Measurements from ENCODE around the gene SLC7A6OS.
"Not testable (repeated sequence)": the region's sequence is repeated elsewhere in the genome, so short reads cannot be mapped to it uniquely, and the experiment has no call there.

SLC7A6OS gene

DNA sequence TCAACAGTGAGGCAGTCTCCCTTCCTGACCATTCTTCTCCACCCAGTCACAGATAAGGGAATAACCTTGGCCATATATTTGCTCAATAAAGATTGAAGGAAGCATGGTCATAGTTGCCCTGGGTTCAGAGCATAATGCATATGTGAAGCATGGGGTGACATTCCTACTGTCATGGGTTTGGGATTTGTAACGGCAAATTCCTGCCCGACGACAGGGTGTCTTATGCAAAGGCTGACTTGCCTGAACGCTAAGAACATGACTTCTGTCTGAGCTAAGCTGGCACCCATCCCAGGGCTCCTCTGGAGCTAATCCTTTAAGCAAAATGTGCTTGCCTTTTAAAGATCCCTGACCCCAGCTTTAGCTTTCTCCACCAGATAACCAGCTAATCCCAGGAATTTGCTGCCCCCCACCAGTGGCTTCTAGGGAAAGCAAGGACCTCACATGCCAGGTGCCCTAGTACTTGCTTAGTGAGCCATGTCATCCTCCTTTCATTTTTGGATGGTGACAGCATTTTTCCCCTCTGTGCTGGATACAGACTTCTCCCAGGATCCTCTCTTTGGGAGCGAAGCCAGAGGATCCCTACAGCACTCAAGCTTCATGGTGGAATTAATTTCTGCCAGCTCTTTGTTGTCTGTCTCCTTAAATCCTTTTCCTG lies 11.7 kb downstream of the SLC7A6OS start:
- DNase-seq: no peak
- TF ChIP-seq GATA1 (IDR thresholded peaks at IDR 0.05; ENCODE audit: low read depth, low read length) (no peak), POLR2A (IDR thresholded peaks at IDR 0.05; ENCODE audit: low read length) (no peak)

GRCh38 chr16:68298312-68298711 lies 12.4 kb downstream of the SLC7A6OS start:
- TF ChIP-seq GATA1 (IDR thresholded peaks at IDR 0.05; ENCODE audit: low read depth, low read length) (no peak), POLR2A (IDR thresholded peaks at IDR 0.05; ENCODE audit: low read length) (no peak)
- DNase-seq: no peak

DNA sequence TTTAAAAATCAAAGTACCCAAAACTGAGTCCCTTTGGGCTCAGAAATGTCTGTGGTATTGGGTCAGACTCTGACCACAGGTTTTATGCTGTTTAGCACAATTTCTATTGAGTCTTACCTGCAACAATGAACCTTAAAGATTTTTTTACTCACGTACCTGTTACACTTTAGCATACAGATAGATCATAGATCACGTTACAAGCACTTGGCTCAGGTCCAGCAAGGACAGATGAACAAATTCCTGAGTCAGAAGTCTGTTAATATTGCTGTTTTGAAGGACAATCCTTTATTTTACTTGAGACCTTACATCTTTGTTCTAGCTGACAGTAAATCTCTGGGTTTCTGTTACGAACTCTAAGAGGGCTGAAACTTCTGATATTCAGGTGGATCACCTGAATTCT lies 12.8 kb downstream of the SLC7A6OS start:
- DNase-seq: no peak
- TF ChIP-seq POLR2A (IDR thresholded peaks at IDR 0.05; ENCODE audit: low read length) (no peak), GATA1 (IDR thresholded peaks at IDR 0.05; ENCODE audit: low read depth, low read length) (no peak)

- DNase-seq: no peak
- TF ChIP-seq GATA1 (IDR thresholded peaks at IDR 0.05; ENCODE audit: low read depth, low read length) (no peak), POLR2A (IDR thresholded peaks at IDR 0.05; ENCODE audit: low read length) (no peak)
Measured at GRCh38 chr16:68296693-68297092, 14.1 kb downstream of the SLC7A6OS start.

- DNase-seq: no peak
- TF ChIP-seq POLR2A (IDR thresholded peaks at IDR 0.05; ENCODE audit: low read length): no peak
- no peak for TF ChIP-seq GATA1 (IDR thresholded peaks at IDR 0.05; ENCODE audit: low read depth, low read length)
Measured at GRCh38 chr16:68296291-68296690, 14.5 kb downstream of the SLC7A6OS start.

DNA sequence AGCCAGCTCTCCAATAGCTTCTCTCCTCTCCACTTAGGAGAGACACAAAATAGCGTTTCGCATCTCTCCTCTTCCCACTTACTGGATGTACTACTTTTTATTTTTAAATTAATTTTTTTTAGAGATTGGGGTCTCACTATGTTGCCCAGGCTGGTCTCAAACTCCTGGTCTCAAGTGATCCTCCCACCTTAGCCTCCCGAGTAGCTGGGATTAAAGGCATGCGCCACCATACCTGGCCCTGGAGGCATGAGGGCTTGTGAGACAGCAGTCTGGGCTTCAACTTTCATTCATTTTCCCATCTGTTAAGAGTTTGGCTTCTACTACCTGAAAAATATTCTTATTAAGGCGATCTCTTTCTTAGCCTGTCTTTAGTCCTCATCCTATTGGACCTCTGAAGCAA lies 18.3 kb downstream of the SLC7A6OS start:
- DNase-seq: no peak
- TF ChIP-seq GATA1 (IDR thresholded peaks at IDR 0.05; ENCODE audit: low read depth, low read length): no peak

- DNase-seq: no peak
- TF ChIP-seq GATA1 (IDR thresholded peaks at IDR 0.05; ENCODE audit: low read depth, low read length) (no peak), POLR2A (IDR thresholded peaks at IDR 0.05; ENCODE audit: low read length) (no peak)
Measured at GRCh38 chr16:68291227-68291626, 19.5 kb downstream of the SLC7A6OS start.

DNA sequence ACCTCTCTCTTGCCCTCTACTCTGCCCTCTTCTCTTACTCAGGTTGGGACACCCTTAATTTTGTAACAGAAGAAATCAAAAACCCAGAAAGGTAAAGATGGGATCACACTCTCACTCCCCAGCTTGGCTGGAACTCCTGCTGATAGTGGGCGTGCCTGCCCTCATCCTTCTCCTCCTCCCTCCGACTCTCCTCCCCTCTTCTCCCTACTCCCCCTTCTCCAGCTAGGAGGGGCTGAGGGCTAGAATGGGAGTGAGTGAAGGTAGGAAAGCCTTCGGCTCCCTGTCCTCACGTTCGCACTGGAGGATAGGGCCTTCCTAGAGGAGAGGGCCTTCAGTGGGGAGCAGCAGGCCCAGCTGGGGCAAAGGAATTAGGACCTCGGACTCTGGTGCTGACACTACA lies 20.3 kb downstream of the SLC7A6OS start:
- TF ChIP-seq POLR2A (IDR thresholded peaks at IDR 0.05; ENCODE audit: low read length): no peak
- TF ChIP-seq GATA1 (IDR thresholded peaks at IDR 0.05; ENCODE audit: low read depth, low read length): no peak
- no peak for DNase-seq

DNA sequence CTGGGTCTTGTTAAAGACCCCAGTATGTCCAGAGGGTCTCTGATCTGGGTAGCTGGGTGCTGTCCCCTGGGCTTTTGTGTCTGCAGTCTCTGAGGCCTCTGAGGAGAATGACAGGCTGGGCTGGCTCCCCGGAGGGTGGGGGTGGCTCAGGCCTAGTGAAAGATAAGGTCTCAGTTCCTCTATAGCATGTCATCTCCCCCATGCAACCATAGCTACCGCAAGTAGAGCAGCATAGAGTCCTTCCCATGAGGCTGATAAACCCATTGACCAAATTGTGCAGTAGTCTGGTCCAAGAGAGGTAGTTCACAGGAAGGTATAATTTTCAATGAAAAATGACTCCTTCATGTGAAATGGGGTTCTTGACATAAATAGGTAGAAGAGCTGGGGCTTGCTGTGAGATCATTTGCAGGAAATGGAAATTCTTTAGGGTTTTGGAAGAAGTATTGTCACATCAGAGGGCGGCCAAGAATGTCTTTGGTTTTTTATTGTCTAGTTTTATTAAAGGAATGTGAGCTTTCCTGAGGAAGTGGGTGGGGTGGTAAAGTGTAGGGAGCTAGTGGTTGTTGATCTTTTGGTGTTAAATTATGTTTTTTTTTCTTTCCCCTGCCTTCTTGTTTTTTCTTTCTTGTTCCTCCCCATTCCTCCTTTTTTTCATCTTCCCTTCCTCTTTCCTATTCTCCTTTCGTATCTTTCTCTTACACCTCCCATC lies 21.0 kb downstream of the SLC7A6OS start:
- no peak for TF ChIP-seq GATA1 (IDR thresholded peaks at IDR 0.05; ENCODE audit: low read depth, low read length)
- TF ChIP-seq POLR2A (IDR thresholded peaks at IDR 0.05; ENCODE audit: low read length): no peak
- peak; percentile 82 to 84 for DNase-seq

- TF ChIP-seq POLR2A (IDR thresholded peaks at IDR 0.05; ENCODE audit: low read length) (no peak), GATA1 (IDR thresholded peaks at IDR 0.05; ENCODE audit: low read depth, low read length) (no peak)
- no peak for DNase-seq
Measured at GRCh38 chr16:68289202-68289601, 21.5 kb downstream of the SLC7A6OS start.

GRCh38 chr16:68288796-68289195 lies 21.9 kb downstream of the SLC7A6OS start:
- not testable (repeated sequence) for DNase-seq

DNA sequence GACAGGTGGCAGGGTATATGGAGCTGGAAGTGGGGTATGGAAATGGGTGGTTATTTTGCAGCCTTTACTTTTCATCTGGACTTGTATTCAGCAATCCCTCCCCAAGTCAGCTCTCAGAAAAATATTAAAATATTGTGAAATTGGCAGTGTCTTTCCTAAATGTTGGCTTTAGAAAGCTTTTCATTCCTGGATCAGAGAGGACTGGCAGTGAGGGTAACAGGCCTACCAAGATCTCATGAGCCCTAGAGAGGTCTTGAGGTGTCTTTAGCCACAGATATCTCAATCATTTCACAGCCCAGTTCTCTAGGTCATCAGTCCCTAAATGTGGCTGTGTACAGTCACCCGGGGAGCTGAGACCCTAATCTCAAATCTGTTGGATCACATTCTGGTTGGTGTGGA lies 22.5 kb downstream of the SLC7A6OS start:
- DNase-seq: no peak
- no peak for TF ChIP-seq POLR2A (IDR thresholded peaks at IDR 0.05; ENCODE audit: low read length)
- TF ChIP-seq GATA1 (IDR thresholded peaks at IDR 0.05; ENCODE audit: low read depth, low read length): no peak

- TF ChIP-seq POLR2A (IDR thresholded peaks at IDR 0.05; ENCODE audit: low read length): no peak
- TF ChIP-seq GATA1 (IDR thresholded peaks at IDR 0.05; ENCODE audit: low read depth, low read length): no peak
- DNase-seq: no peak
Measured at GRCh38 chr16:68287276-68288251, 23.2 kb downstream of the SLC7A6OS start.
